ENCODE data around the gene MOXD1. TPM values are rescaled to one million over a fixed set of nuclear protein-coding genes. Genes with fewer than 3 reads are reported as not detected.

The MOXD1 gene
- total and polyA plus RNA-seq, 2 of the 8 experiments (the other 6 are each of a cell fraction or from before 2014, with no cell fraction given), result 1.6 to 3.5 TPM

GRCh38 chr6:132425176-132425575, 23.9 kb upstream of the MOXD1 start:
- Histone ChIP-seq H2AK5ac (ENCODE audit: low read depth, low read length) (no peak overlapping the region), H3K4ac (replicated peaks; ENCODE audit: insufficient read length, low read depth, low read length) (no peak overlapping the region), H4K91ac (replicated peaks; ENCODE audit: insufficient read length, low read length) (no peak overlapping the region), H3K23me2 (ENCODE audit: low read depth, low read length) (no peaks in the 10 kb centered on the region), H3K36me3 (ENCODE audit: control insufficient read depth in 2 of 4, insufficient read depth in 4 of 4, low read length in 3 of 4) (no peaks in the 10 kb centered on the region), H4K20me1 (replicated peaks in 1 of 2; ENCODE audit: control insufficient read depth in 1 of 2, insufficient read depth in 2 of 2, low read length in 2 of 2) (no peaks in the 10 kb centered on the region), H3K4me1 (replicated peaks in 1 of 4; ENCODE audit: control insufficient read depth in 3 of 4, insufficient read depth in 4 of 4, low read length in 3 of 4) (no peaks in the 10 kb centered on the region), H3K27me3 (replicated peaks in 1 of 4; ENCODE audit: control insufficient read depth in 3 of 4, extremely low read depth in 1 of 4, insufficient read depth in 3 of 4, low read length in 3 of 4) (no peaks in the 10 kb centered on the region), H3K14ac (ENCODE audit: insufficient read length) (no peak overlapping the region), H3K4me2 (ENCODE audit: insufficient read depth in 1 of 2, low read depth in 2 of 2, low read length in 2 of 2) (no peak overlapping the region), H3K79me2 (ENCODE audit: control insufficient read depth in 1 of 2, insufficient read depth in 2 of 2, low read length in 2 of 2) (no peaks in the 10 kb centered on the region), H3K23ac (ENCODE audit: insufficient read length) (no peak overlapping the region), H2AFZ (ENCODE audit: low read length) (no peak overlapping the region), H2BK12ac (ENCODE audit: low read depth, low read length) (no peak overlapping the region), H4K8ac (ENCODE audit: extremely low read depth, insufficient read depth, low read length) (peak overlapping the region; percentile 23; the same call in 1 of the 2 replicates), H3K79me1 (ENCODE audit: low read depth, low read length) (no peaks in the 10 kb centered on the region), H2BK15ac (ENCODE audit: low read length) (no peak overlapping the region), H4K5ac (ENCODE audit: insufficient read length, low read depth, low read length) (no peak overlapping the region), H3K27ac (ENCODE audit: low read depth, low read length) (no peak overlapping the region), H2BK120ac (replicated peaks; ENCODE audit: low read depth, low read length) (no peak overlapping the region), H3K4me3 (ENCODE audit: extremely low read depth in 1 of 4, insufficient read depth in 2 of 4, low read depth in 3 of 4, low read length in 4 of 4) (no peak overlapping the region), H3K9me3 (ENCODE audit: insufficient read depth in 2 of 2, low read depth in 1 of 2, low read length in 1 of 2) (no peaks in the 10 kb centered on the region), H2BK5ac (ENCODE audit: low read depth, low read length) (no peak overlapping the region), H2BK20ac (ENCODE audit: low read length) (no peak overlapping the region), H3K56ac (replicated peaks; ENCODE audit: insufficient read length, low read depth, low read length) (no peak overlapping the region), H3K18ac (ENCODE audit: extremely low read depth, low read length) (no peak overlapping the region), H3K9ac (replicated peaks in 1 of 4; ENCODE audit: extremely low read depth in 1 of 4, low read depth in 3 of 4, low read length in 3 of 4) (no peak overlapping the region)
- FAIRE-seq (no peak), DNase-seq (ENCODE audit: low read depth in 1 of 2, low spot score in 2 of 2) (no peak)
- ChIA-PET POLR2A (ENCODE audit: partially characterized antibody) (no interaction called here), CTCF (ENCODE audit: partially characterized antibody) (interaction anchor here (0.8 to 1.5 kb wide), 2 partner anchors 32 to 145 kb away, joined by 4 to 5 read pairs; no protein-coding TSS in a partner anchor)
- WGBS, 2 experiments (ENCODE audit: extremely low coverage in 1 of 2, insufficient coverage in 1 of 2, insufficient read length in 1 of 2, insufficient replicate concordance in 2 of 2, low coverage in 1 of 2, low lambda C conversion rate in 2 of 2, missing lambda C conversion rate in 1 of 2), result 87% methylated on average over 5 of the region's 5 CpGs; no CpG with 5 or more reads in 1 of the 2 experiments
- TF ChIP-seq POLR2A (IDR thresholded peaks at IDR 0.05; ENCODE audit: control extremely low read depth in 1 of 2, low read depth in 2 of 2, low read length in 2 of 2), result no peak
- TF ChIP-seq MAX (IDR thresholded peaks at IDR 0.05), result no peak
- no peak for TF ChIP-seq CTBP2 (IDR thresholded peaks at IDR 0.05; ENCODE audit: borderline replicate concordance, insufficient read depth, insufficient read length, low read length)
- TF ChIP-seq YY1 (IDR thresholded peaks at IDR 0.05; ENCODE audit: low read depth, low read length), result no peak
- TF ChIP-seq SRF (IDR thresholded peaks at IDR 0.05; ENCODE audit: low read depth, low read length), result no peak
- no peak for TF ChIP-seq TEAD4 (IDR thresholded peaks at IDR 0.05; ENCODE audit: low read depth, low read length)
- TF ChIP-seq CBX5 (IDR thresholded peaks at IDR 0.05; ENCODE audit: low read depth, low read length), result no peak
- TF ChIP-seq SP4 (IDR thresholded peaks at IDR 0.05; ENCODE audit: low read length), result no peak
- TF ChIP-seq POU5F1 (IDR thresholded peaks at IDR 0.05; ENCODE audit: low read depth, low read length), result no peak
- TF ChIP-seq MAFK (IDR thresholded peaks at IDR 0.05; ENCODE audit: low read depth, low read length), result no peak
- no peak for TF ChIP-seq SAP30 (IDR thresholded peaks at IDR 0.05; ENCODE audit: insufficient read depth, insufficient replicate concordance, low read length)
- no peak for TF ChIP-seq GABPA (IDR thresholded peaks at IDR 0.05; ENCODE audit: borderline replicate concordance, insufficient read depth, low read length)
- no peak for TF ChIP-seq ZNF274 (IDR thresholded peaks at IDR 0.05; ENCODE audit: borderline replicate concordance, extremely low read depth, low read length)
- no peak for TF ChIP-seq BCL11A (IDR thresholded peaks at IDR 0.05; ENCODE audit: low read depth in 2 of 2, low read length in 2 of 2)
- no peak for TF ChIP-seq RFX5 (IDR thresholded peaks at IDR 0.05; ENCODE audit: borderline replicate concordance, low read depth, low read length)
- TF ChIP-seq HDAC6 (IDR thresholded peaks at IDR 0.05; ENCODE audit: low read depth, low read length), result no peak
